Hematopoietic multipotent progenitor cell treated with erythropoietin and hydrocortisone succinate and interleukin-3 and kit ligand, for 8 days (in vitro differentiated cells): ENCODE results near the gene SNED1.

ENCODE experiments used
- DNase-seq: peaks from one replicate; pipeline ENCODE4 v3.0.0-alpha.2; 2015

The SNED1 gene

GRCh38 chr2:241133436-241133820, 135.0 kb downstream of the SNED1 start:
- DNase-seq = no peak

DNA sequence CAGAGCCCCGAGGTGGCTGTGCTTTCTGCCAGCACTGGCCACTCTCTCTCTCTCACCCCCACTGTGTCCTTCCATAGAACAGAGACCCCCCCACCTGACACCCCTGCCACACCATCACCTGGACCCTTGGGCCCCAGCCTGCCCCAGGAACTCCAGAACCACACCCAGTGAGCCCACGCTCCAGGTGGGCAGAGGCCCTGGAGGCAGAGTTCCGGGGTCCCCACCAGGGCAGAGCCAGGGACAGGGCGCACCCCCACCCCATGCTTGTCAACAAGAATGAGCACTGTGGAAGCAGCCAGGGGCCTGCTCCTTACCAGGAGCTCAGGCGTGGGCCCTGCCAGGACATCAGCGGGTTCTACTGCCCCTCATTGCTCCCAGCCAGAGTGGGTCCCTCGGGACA, 136.3 kb downstream of the SNED1 start:
- DNase-seq = no peak

- no peak for DNase-seq
These were observed 137.3 kb downstream of the SNED1 start for GRCh38 chr2:241135737-241136136.

GRCh38 chr2:241136191-241136590, 137.8 kb downstream of the SNED1 start:
- DNase-seq = no peak

DNA sequence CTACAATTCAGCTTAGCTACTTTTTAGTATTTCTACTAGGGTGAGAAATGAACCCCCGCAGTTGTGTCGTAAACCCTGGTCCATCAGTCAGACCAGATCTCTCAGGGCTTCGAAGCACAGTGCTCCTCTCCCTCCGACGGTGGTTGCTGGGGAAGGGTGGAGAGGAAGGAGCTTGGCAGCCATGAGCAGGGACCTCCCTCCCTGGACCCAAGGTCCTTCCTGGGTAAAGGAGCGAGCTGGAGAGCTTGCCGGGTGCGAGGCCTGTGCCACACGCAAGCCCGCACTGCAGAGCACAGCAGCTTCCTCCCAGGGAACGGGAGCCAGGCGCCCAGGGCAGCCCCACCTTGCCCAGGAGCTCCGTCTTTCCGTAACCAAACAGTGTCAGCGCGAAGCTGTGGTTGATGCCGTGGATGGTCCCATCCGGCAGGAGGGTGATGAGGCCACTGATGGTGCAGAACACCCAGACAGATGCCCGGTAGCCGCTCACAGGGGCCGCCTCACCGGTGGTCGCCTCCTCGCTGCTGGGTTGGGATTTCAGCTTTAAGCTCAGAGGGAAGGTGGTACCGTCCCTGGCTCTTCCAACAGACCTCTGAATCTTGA, 138.3 kb downstream of the SNED1 start:
- no peak for DNase-seq

DNA sequence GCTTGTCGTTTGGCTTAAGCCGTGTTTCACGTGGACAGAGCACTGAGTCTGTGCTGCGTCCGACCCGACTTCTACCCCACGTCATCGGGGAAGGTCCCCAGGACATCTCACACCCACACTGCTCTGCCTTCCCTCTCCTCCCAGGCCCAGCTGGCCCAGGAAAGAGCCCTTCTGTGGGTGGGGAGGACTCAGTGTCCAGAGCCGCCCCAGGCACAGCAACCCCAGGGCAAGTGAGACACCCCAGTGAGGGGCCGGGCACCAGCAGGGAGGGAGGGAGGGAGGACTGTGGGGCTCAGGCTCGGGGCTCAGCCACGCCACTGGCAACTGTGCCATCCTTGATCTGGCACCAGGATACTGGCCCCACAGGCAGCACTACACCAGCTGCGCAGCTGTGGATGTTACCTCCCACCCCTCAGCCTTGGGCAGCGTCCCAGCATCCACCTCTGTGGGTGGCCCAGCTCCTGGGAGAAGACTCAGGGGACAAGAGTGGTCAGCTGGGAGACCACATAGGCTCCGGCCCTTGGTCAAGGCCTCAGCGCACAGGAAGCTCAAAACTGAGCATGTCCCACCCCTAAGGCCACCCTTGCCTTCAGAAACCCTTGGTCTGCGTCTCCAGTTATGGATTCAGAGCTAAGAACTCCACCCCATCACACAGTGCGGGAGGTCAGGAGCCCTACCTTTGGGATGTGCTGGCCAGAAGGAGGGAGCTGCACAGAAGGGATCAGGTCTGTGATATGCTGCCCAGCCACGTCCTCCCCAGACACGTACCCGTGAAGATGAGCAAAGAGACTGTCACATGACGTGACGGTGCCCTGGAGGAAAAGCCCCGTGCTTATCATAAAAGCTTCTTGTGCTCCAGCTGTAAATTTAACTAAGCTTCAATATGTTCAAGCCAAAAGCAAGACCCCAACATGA, 139.1 kb downstream of the SNED1 start:
- DNase-seq = no peak

DNA sequence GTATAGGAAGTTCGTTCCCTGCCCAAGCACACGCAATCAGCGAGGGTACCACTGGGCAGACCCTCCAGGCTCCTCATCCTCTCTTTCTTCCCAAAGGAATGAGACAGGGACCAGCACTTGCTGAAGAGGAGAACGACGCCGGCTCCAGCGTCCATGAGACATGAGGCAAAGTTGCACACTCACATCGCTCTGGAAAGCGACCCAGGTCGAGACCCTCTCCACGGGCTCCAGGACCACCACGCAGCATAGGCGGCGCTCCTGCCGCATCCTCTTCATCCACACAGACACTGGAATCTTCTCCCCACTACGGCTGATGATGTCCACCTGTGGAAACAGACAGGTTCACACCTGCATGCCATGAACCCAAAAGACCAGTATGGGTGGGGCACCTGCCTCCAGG, 140.1 kb downstream of the SNED1 start:
- no peak for DNase-seq

DNA sequence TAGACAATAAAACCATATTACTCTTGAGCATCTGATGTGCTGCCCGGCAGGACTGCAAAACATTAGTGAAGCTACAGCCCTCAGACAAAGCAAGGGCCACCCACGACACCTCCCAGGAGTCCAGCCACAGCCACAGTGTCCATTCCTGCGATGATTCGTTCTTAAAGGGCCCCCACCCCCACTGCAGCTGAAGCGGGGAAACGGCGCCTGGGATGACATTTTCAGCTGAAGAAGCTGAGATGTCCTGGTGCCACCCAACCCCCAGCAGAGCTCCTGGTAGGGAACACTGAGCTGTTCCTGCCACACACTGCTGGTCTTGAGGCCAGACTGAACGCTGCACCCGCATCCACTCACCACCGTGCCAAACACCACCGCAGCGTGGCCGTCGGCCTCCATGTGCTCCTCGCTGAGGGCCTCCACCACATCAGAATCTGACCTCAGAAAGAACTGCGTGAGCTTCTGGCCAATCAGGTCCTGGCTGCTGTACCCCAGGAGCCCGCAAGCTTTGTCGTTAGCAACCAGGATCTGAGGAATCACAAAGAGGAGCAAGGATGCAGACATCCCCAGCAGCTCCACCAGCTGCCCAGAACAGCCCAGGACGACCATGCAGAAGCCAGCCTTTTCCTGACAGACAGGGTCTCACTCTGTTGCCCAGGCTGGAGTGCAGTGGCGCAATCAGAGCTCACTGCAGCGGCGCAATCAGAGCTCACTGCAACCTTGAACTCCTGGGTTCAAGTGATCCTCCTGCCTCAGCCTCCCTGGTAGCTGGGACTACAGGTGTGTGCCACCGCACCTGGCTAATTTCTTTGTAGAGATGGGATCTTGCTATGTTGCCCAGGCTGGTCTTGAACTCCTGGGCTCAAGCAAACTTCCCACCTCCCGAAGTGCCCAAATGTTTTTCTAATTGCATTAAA, 141.4 kb downstream of the SNED1 start:
- DNase-seq = no peak

DNA sequence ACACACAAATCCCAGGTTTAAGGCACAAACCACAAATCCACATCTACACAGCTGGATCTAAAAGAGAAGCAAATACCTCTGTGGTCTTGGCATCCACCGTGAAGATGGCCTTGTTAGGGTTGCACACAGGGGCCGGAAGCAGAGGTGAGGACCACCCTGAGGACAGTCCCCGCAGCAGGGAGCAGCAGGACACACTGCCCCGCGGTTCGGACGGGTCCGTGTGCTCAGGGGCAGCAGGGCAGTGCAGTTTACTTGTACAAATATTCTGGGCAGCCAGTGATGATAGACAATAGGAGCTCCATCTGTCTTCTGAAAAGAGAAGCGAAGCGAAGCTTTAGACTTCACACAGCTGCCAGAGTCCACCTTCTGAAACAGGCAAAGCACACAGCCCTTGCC, 142.0 kb downstream of the SNED1 start:
- DNase-seq = no peak

- no peak for DNase-seq
These were observed 142.9 kb downstream of the SNED1 start for GRCh38 chr2:241141214-241141770.

GRCh38 chr2:241142063-241142462, 143.6 kb downstream of the SNED1 start:
- no peak for DNase-seq

DNA sequence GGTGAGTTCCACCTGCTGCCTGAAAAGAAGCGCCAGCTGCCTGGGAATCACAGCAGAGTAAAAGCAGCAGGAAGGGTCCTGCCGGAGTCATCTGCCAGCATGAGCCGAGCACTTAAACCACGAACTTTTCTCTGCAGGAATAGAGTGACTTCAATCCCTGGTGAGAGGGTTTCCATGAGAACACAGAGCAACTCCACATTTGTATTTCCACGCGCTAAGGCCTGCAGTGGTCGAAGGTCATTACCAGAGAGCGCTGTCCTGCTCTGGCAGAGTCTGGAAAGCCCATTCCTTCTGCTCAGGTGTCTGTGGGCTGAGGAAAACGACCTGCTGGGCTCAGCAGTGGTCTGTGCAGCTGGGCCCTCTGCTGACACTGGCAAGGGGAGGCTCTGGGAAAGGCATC, 144.2 kb downstream of the SNED1 start:
- DNase-seq = no peak
